NCI-H1417 (cell line): Measurements from ENCODE around the gene TSPEAR.

Experiments
- DNase-seq, 3 experiments: peaks; one replicate each; lab custom pipeline; 2025; lab: John Stamatoyannopoulos, UW

TSPEAR gene

DNA sequence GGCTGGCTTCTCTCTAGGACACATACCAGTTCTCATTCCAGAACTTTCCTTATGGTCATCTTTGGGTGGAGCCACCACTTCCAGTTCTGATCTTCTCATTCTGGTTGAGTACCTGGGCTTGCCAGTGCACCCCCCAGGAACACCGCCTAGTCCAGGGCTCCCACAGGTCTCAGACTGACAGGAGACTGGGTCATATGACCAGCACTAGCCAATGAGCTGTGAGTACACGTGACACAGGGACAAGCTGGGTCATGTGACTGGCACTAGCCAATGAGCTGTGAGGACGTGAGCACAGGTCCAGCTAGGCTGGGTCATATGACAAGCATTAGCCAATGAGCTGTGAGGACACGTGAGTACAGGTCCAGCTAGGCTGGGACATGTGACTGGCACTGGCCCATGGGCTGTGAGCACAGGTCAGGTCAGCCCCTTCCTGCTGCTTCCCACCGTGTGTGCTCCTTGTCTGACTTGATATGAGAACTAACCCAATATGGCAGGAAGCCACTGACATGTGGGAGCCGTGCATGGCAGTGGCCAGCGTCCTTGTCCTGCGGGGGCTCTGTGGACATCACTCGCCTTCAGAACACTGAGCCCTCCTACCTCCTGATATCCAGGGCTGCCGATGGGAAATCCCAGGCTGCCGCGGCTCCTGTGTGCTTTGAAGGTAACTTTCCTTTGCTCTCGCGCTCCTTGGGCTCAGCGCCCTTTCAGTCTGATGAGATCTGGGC, 194.0 kb downstream of the TSPEAR start:
- DNase-seq = no peak

DNA sequence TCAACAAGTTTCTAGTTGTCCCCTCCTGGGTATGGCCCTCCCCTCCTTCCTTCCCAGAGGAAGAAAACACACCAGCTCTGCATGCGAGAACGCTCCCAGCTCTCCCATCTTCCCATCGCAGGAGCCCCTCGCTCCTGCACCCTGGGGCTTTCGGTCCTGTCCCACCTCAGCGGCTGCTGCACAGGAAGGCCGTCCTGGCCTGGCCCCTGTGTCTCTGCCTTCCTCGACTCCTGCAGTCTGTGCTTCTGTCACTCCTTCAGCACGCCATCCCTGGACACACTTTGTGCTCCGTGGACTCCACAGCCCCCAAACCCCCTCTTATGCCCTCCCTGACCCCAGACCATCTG, 194.6 kb downstream of the TSPEAR start:
- DNase-seq = no peak

DNA sequence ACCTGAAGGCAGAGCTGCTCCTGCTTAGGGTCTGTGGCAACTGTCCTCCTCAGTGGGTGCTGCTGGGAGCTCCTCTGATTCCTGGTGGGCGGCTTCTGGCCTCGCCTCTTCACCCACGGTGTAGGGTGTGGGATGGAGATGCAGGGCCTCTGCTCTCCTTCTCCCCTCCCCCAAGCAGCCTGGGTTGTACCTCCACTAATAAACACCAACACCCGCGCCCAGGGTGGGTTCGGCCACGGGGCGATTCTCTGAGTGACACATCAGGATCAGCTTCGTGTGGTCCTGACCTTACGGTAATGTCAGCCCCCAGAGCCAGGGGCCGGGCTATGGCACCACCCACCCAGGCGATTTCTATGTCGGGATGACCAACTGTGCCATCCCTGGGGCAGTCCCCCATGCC, 195.0 kb downstream of the TSPEAR start:
- DNase-seq = no peak

GRCh38 chr21:44515359-44516165, 195.8 kb downstream of the TSPEAR start:
- DNase-seq = no peak

DNA sequence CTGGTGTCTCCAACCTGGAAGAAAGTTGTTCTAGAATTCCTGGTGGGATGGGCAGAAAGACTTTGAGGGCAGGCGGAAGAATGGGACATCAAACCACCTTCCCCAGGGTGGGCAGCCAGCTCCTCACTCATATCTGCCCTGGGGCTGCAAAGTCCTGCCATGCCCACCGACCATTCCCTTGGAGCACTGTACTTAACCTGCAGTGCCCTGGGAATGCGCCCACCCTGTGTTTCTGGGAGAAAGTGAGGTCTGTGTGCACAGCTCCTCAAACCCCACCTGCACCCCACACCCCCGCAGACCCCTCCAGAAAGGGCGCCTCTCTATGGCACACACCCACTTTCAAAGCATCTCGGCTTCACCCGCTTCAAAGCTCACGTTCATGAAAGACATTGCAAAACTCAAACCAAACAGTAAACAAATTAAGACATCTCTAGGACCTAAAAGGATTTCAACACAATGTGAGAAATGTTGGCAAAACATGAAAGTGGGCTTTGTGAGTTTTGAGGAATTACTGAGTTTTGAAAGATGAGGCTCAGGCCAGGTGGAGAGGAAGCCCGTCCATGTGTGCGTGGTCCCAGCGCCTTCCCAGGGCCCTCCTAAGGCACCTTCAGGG, 196.5 kb downstream of the TSPEAR start:
- DNase-seq = no peak

- no peak for DNase-seq
Measured at GRCh38 chr21:44514218-44514520, 197.2 kb downstream of the TSPEAR start.

- peak in 2 of 3 experiments; percentile 34 to 58 for DNase-seq
Measured at GRCh38 chr21:44513389-44514217, 197.8 kb downstream of the TSPEAR start.

DNA sequence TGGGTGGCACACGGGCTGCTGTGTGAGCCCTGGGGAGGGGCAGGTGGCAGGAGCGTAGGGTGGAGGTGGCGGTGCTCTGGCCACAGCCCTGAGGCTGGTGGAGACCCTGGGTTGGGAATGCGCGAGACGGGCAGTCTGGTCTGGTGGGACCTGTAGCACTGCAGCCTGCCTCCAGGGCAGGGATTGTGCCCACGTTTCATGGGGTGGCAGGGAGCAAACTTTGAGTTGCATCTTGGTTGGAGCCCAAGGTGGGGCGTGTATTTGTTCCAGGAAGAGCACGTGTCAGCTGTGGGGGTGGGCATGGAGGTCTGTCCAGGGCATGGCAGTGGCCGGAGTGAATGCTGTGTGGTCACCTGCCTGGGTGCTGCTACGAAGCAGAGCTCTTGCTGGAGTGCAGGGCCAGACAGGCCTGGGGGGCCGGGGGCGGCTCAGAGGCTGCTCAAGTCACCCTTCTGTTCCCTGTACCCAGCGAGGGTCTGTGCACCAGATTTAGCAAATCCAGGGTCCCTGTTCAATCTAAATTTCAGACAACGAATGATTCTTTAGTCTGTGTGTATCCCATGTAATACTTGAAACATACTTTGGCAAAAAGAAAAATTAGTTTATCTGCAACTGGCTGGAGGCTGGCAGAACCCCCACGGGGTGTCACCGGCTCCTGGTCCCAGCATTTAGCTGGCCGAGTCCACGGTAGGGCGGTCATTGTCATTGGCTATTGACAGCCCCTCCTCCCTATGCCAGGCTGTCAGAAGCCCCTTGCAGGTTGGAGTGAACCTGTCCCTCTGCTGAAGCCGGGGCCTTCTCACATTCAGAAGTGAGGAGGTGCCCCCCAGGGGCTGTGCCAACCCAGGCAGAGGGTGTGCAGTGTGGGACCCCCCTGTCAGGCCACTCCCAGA, 198.6 kb downstream of the TSPEAR start:
- no peak for DNase-seq

GRCh38 chr21:44511938-44512275, 199.5 kb downstream of the TSPEAR start:
- DNase-seq = no peak

GRCh38 chr21:44511219-44511937, 200.0 kb downstream of the TSPEAR start:
- no peak for DNase-seq

DNA sequence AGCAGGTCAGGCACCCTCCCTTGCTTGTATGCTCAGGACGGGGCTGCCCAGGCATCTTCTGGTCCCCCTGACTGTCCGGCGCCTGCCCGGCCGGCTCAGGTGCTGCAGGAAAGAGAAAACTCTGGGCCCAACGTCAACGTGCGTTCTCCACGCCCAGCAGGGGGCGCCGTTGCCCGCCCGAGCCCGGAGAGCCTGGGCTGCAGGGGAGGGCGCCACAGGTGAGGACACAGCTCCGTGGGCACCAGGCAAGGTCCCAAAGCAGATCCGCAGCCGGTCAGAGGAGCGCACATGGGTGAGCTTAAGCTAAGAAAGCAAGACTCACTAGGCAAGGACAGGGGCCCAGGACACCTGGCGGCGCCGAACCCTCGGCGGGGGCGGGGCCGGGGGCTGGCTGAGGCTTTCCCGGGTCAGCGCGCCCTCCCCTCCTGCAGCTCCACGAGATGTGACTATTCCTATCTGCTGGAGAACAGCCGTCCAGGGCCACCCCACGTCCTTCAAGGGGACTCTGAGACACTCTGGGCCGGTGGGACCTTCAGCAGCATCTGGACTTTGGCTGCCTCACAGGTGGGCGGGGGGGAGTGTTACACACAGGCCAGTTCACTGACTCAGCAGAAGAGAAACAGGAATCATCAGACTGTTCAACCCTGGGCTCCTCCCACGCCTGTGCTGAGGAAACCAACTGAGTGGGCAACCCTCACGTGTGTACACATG, 200.7 kb downstream of the TSPEAR start:
- peak; percentile 47 to 87 (median 66) for DNase-seq

- no peak for DNase-seq
Measured at GRCh38 chr21:44510109-44510507, 201.3 kb downstream of the TSPEAR start.

DNA sequence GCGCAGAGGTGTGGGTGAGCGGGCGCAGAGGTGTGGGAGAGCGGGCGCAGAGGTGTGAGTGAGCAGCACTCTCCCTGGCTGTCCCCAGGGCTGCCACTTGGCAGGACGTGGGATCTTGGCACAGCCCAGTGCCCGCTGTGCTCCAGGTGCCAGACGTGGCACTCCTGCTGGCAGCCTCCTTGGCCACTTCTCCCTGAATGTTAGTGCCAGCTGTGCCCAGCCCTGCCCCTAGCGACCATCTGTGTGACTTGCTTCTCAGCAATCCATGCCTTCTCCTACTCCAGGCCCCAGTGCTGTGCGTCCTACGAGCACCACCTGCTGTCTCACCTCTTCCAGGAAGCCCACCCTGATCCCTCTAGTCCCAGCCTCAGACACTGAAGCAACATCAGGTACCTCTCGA, 201.8 kb downstream of the TSPEAR start:
- peak in 2 of 3 experiments; percentile 7 to 31 for DNase-seq

- DNase-seq = no peak
Measured at GRCh38 chr21:44508711-44509445, 202.5 kb downstream of the TSPEAR start.

- DNase-seq = no peak
Measured at GRCh38 chr21:44508426-44508710, 203.0 kb downstream of the TSPEAR start.

GRCh38 chr21:44507673-44508425, 203.5 kb downstream of the TSPEAR start:
- DNase-seq = no peak

DNA sequence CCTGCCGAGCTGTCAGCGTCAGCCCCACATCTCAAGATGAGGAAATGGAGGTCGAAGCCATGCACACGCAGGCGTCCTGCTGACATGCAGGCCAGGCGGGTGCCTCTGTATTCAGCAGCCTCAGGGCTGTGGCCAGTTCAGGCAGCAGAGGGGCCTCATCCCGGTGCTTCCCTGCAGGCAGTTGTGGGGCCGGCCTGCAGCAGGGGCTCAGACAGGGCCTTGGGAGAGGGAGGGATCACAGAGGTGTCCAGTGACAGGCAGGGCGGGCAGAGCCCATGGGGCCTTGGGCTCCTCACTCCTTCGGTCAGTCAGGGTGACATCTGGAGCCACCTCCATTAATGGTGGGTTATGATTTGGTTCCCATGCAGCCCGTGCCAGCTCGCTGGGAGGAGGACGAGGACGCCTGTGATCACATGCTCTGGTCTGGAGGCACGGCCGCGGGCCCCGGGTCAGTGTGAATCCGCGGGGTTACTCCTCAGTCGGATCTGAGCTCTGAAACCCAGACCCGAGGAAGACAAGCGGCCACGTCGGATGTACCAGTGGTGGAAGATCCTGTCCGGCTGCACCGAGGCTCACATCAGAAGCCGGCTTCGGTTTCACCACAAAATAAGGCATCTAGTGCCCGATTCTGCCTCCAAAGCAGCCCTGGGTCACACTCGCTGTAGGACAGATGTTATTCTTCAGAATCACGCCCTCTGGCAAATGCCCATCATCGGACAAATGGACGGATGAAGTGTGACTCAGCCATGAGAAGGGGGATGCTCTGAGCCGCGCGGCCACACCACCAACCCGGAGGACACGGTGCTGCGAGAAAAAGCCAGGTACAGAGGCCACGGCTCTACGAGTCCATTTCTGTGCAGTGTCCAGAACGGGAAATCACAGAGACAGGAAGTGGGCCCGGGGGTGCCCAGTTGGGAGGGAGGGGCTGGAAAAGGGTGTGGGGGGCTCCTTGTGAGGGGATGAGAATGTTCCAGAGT, 204.8 kb downstream of the TSPEAR start:
- DNase-seq = no peak
